Chondrocyte (in vitro differentiated cells): Measurements from ENCODE around the gene HDAC4. TPM values are rescaled to one million over a fixed set of nuclear protein-coding genes. Genes with fewer than 3 reads are reported as not detected.
A peak's percentile ranks its signal among the peaks of the same experiment; 100 is the strongest.

ENCODE experiments used
- DNase-seq: peaks from one replicate; pipeline ENCODE4 v3.0.0; 2021; ENCODE audit warnings: mixed read lengths, low spot score
- H3K27ac Mint-ChIP-seq: one replicate; pipeline ENCODE4 v1.8.0; 2021; ENCODE audit warnings: mild to moderate bottlenecking, moderate library complexity, mixed read lengths; ENCODE audit not compliant: unreplicated experiment
- H3K27me3 Mint-ChIP-seq: 2 replicates; pipeline ENCODE4 v1.8.0; 2021; ENCODE audit warnings: low read depth, mixed read lengths
- H3K36me3 Mint-ChIP-seq: 2 replicates; pipeline ENCODE4 v1.8.0; 2021; ENCODE audit warnings: low read depth, mixed read lengths
- H3K4me1 Mint-ChIP-seq: 2 replicates; pipeline ENCODE4 v1.8.0; 2021; ENCODE audit warnings: low read depth, mild to moderate bottlenecking, mixed read lengths
- H3K4me3 Mint-ChIP-seq: one replicate; pipeline ENCODE4 v1.8.0; 2021; ENCODE audit warnings: mild to moderate bottlenecking, moderate library complexity, mixed read lengths; ENCODE audit not compliant: unreplicated experiment
- H3K9me3 Mint-ChIP-seq: 2 replicates; pipeline ENCODE4 v1.8.0; 2021; ENCODE audit warnings: low read depth, mixed read lengths
- CTCF ChIP-seq: fragments of 200-600 bp; sonication (generic); IDR thresholded peaks from 2 replicates; pipeline ENCODE4 v1.5.0; 2021; ENCODE audit warnings: antibody characterized with exemption, mild to moderate bottlenecking, moderate library complexity
- total RNA-seq: library from RNA; stranded (reverse); gene quantifications from 3 replicates; pipeline ENCODE4 v1.2.1, GENCODE V29; 2021

HDAC4 gene
- total RNA-seq, 1 donor from 2014 or later, result 22.3 TPM

- H3K4me3 Mint-ChIP-seq, result no peak overlapping the region
- TF ChIP-seq CTCF, result no peak
- DNase-seq, result peak; percentile 64
These were observed 386.2 kb downstream of the HDAC4 start for GRCh38 chr2:239014458-239015217.

GRCh38 chr2:239013678-239013976 is 387.2 kb downstream of the HDAC4 start:
- Mint-ChIP-seq H3K27ac (no peak overlapping the region), H3K9me3 (no peaks in the 10 kb centered on the region)
- TF ChIP-seq CTCF, result no peak

More at GRCh38 chr2:239014458-239015217, 386.2 kb downstream of the HDAC4 start:
- Mint-ChIP-seq H3K36me3 (no peaks in the 10 kb centered on the region), H3K9me3 (no peaks in the 10 kb centered on the region), H3K27ac (no peak overlapping the region), H3K27me3 (peaks cover 17% of the 10 kb centered on the region), H3K4me1 (peaks cover 3% of the 10 kb centered on the region)

GRCh38 chr2:239012936-239013677 is 387.7 kb downstream of the HDAC4 start:
- TF ChIP-seq CTCF, result no peak
- Mint-ChIP-seq H3K9me3 (no peaks in the 10 kb centered on the region), H3K27ac (no peak overlapping the region), H3K4me3 (no peak overlapping the region), H3K27me3 (peaks cover 31% of the 10 kb centered on the region), H3K4me1 (peaks cover 11% of the 10 kb centered on the region), H3K36me3 (no peaks in the 10 kb centered on the region)
- peak; percentile 49 for DNase-seq

More at GRCh38 chr2:239013678-239013976, 387.2 kb downstream of the HDAC4 start:
- peaks cover 27% of the 10 kb centered on the region for H3K27me3 Mint-ChIP-seq
- no peak for DNase-seq
- H3K36me3 Mint-ChIP-seq, result no peaks in the 10 kb centered on the region
- H3K4me1 Mint-ChIP-seq, result peaks cover 11% of the 10 kb centered on the region
- no peak overlapping the region for H3K4me3 Mint-ChIP-seq

GRCh38 chr2:239012228-239012627 is 388.6 kb downstream of the HDAC4 start:
- TF ChIP-seq CTCF, result no peak
- Mint-ChIP-seq H3K36me3 (no peaks in the 10 kb centered on the region), H3K27ac (no peak overlapping the region), H3K9me3 (no peaks in the 10 kb centered on the region), H3K27me3 (peaks cover 35% of the 10 kb centered on the region), H3K4me3 (no peak overlapping the region), H3K4me1 (peaks cover 11% of the 10 kb centered on the region)
- DNase-seq, result peak; percentile 41

- no peaks in the 10 kb centered on the region for H3K9me3 Mint-ChIP-seq
- peaks cover 37% of the 10 kb centered on the region for H3K27me3 Mint-ChIP-seq
- peaks cover 3% of the 10 kb centered on the region for H3K36me3 Mint-ChIP-seq
- H3K4me3 Mint-ChIP-seq, result no peak overlapping the region
- no peak for TF ChIP-seq CTCF
- peak; percentile 72 for DNase-seq
- no peak overlapping the region for H3K27ac Mint-ChIP-seq
- peaks cover 14% of the 10 kb centered on the region for H3K4me1 Mint-ChIP-seq
These were observed 391.2 kb downstream of the HDAC4 start for GRCh38 chr2:239009589-239009961.
